ENCODE results near the gene CALR3. TPM values are rescaled to one million over a fixed set of nuclear protein-coding genes. Genes with fewer than 3 reads are reported as not detected.

CALR3 gene
- total RNA-seq, 2 experiments from 2014 or later: not detected

GRCh38 chr19:16435238-16435917 is 60.6 kb downstream of the CALR3 start:
- Mint-ChIP-seq H3K9me3 (no peaks in the 10 kb centered on the region), H3K36me3 (ENCODE audit: low read depth) (peaks cover 19% of the 10 kb centered on the region), H3K4me1 (ENCODE audit: low read depth) (peaks cover 5% of the 10 kb centered on the region), H3K27ac (no peak overlapping the region), H3K4me3 (no peak overlapping the region), H3K27me3 (no peaks in the 10 kb centered on the region)
- intact Hi-C loops (cut with micrococcal nuclease): no loop called here
- ATAC-seq: no peak
- CTCF ChIA-PET: no interaction called here
- TF ChIP-seq CTCF (IDR thresholded peaks at IDR 0.05): no peak
- DNase-seq: no peak
- POLR2A ChIA-PET: no interaction called here

GRCh38 chr19:16433986-16434385 is 62.0 kb downstream of the CALR3 start:
- peaks cover 19% of the 10 kb centered on the region for H3K36me3 Mint-ChIP-seq (ENCODE audit: low read depth)
- DNase-seq (no peak), ATAC-seq (no peak)
- POLR2A ChIA-PET: interaction anchor here (1.4 kb wide), 1 partner anchor 8 kb away, joined by 4 read pairs; no protein-coding TSS in a partner anchor
- no peaks in the 10 kb centered on the region for H3K27me3 Mint-ChIP-seq
- TF ChIP-seq CTCF (IDR thresholded peaks at IDR 0.05): no peak
- intact Hi-C loops (cut with micrococcal nuclease): no loop called here
- H3K4me3 Mint-ChIP-seq: no peak overlapping the region
- CTCF ChIA-PET: interaction anchor here (0.6 kb wide), 1 partner anchor 20 kb away, joined by 3 read pairs; no protein-coding TSS in a partner anchor
- H3K4me1 Mint-ChIP-seq (ENCODE audit: low read depth): peaks cover 7% of the 10 kb centered on the region
- no peaks in the 10 kb centered on the region for H3K9me3 Mint-ChIP-seq
- H3K27ac Mint-ChIP-seq: no peak overlapping the region

- H3K4me3 Mint-ChIP-seq: no peak overlapping the region
- H3K27me3 Mint-ChIP-seq: no peaks in the 10 kb centered on the region
- H3K36me3 Mint-ChIP-seq (ENCODE audit: low read depth): peaks cover 16% of the 10 kb centered on the region
- TF ChIP-seq CTCF (IDR thresholded peaks at IDR 0.05): no peak
- ATAC-seq: no peak
- DNase-seq: no peak
- ChIA-PET POLR2A (no interaction called here), CTCF (interaction anchor here (1.7 kb wide), 1 partner anchor 12 kb away, joined by 4 read pairs; no protein-coding TSS in a partner anchor)
- intact Hi-C loops (cut with micrococcal nuclease): no loop called here
- no peak overlapping the region for H3K27ac Mint-ChIP-seq
- H3K9me3 Mint-ChIP-seq: no peaks in the 10 kb centered on the region
- H3K4me1 Mint-ChIP-seq (ENCODE audit: low read depth): peaks cover 4% of the 10 kb centered on the region
Measured at GRCh38 chr19:16429759-16430091, 66.2 kb downstream of the CALR3 start.

- peaks cover 4% of the 10 kb centered on the region for H3K4me1 Mint-ChIP-seq (ENCODE audit: low read depth)
- POLR2A ChIA-PET: no interaction called here
- H3K27ac Mint-ChIP-seq: no peak overlapping the region
- CTCF ChIA-PET: no interaction called here
- no peaks in the 10 kb centered on the region for H3K9me3 Mint-ChIP-seq
- ATAC-seq (no peak), DNase-seq (no peak)
- TF ChIP-seq CTCF (IDR thresholded peaks at IDR 0.05): no peak
- no peaks in the 10 kb centered on the region for H3K27me3 Mint-ChIP-seq
- no peak overlapping the region for H3K4me3 Mint-ChIP-seq
- H3K36me3 Mint-ChIP-seq (ENCODE audit: low read depth): peaks cover 13% of the 10 kb centered on the region
- intact Hi-C loops (cut with micrococcal nuclease): no loop called here
Measured at GRCh38 chr19:16429066-16429758, 66.8 kb downstream of the CALR3 start.

Other genes starting within 250 kb of the CALR3 start
- 1 to 10 TPM in 1 of 2 experiments, under 1 TPM in 1; 0.94 to 1.0 TPM for gene KLF2, start 171.3 kb downstream of the CALR3 start, total RNA-seq
- 10 to 100 TPM; 27.4 to 28.3 TPM for gene EPS15L1, start 24.2 kb downstream of the CALR3 start, total RNA-seq
- 1 to 10 TPM; 1.9 to 2.3 TPM for gene C19orf44, start 227 bp upstream of the CALR3 start, total RNA-seq
- 10 to 100 TPM; 57.5 to 59.6 TPM for gene CHERP, start 46.3 kb upstream of the CALR3 start, total RNA-seq
- gene SLC35E1, start 76.2 kb upstream of the CALR3 start, total RNA-seq: 10 to 100 TPM; 60.1 to 62.4 TPM
- gene MED26, start 132.0 kb upstream of the CALR3 start, total RNA-seq: 10 to 100 TPM; 14.2 to 19.3 TPM
- 10 to 100 TPM; 48.0 to 55.0 TPM for gene SMIM7, start 164.0 kb upstream of the CALR3 start, total RNA-seq
- 1 to 10 TPM; 1.2 to 1.8 TPM for gene TMEM38A, start 165.0 kb upstream of the CALR3 start, total RNA-seq
- not detected for gene NWD1, start 223.7 kb upstream of the CALR3 start, total RNA-seq

Measured in activated CD8-positive, alpha-beta T cell treated with anti-CD3 and anti-CD28 coated beads for 36 hours (primary cell).